GM21528 (cell line): ENCODE data around the gene CGREF1.
"Not testable (repeated sequence)": the region's sequence is repeated elsewhere in the genome, so short reads cannot be mapped to it uniquely, and the experiment has no call there.

Source experiments
- ATAC-seq: cut with Tn5 transposase; IDR thresholded peaks from one replicate; pipeline ENCODE4 v1.9.1; 2021; ENCODE audit warnings: mild to moderate bottlenecking, moderate library complexity; ENCODE audit not compliant: unreplicated experiment, low FRiP score

The CGREF1 gene

DNA sequence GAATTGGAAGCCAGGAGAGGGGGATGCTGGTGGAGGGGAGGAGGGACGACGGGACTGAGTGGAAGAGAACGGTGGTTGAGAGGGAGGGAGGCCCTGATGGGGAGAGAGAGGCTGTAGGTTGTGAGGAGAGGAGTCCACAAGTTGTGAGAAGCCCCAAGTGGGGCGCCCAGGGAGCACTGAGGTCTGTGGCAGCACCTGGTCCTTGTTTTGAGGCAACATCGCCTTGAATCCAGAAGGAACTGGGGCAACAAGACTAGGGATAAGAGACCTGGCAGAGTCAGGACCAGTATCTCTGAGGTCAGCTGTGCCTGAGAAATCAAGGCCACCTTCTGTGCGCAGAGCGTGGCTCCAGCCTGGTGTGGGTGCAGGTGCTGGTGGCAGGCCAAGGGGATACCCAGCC lies 19.2 kb upstream of the CGREF1 start:
- no peak for ATAC-seq

DNA sequence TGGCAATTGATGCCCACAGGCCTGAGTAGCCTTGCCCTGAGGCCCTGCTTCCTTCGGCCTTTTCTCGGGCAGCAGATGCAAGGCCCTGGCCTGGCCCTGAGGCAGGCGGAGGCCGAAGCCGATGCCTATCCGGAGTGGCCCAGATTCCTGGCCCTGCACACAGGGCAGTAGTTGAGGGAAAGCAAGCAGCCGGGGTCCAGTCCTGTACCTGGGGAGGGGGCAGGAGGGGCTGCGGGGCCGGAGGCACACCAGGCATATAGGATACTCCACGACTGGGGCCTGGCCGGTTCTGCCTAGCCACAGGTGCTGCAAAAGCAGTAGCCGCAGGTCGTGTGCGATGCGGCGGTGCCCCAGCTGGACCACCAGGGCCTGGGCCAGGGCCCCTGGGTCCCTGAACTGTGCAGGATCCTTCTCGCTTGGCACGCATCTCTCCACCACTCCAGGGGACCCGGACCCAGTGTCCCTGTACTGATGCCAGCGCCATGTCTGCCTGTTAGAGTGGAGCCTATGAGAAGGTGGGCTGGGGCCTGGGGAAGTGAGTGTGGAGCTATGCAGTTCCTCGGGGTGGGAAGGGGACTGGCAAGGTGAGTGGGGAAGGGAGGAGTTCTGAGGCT lies 18.5 kb upstream of the CGREF1 start:
- ATAC-seq = no peak

DNA sequence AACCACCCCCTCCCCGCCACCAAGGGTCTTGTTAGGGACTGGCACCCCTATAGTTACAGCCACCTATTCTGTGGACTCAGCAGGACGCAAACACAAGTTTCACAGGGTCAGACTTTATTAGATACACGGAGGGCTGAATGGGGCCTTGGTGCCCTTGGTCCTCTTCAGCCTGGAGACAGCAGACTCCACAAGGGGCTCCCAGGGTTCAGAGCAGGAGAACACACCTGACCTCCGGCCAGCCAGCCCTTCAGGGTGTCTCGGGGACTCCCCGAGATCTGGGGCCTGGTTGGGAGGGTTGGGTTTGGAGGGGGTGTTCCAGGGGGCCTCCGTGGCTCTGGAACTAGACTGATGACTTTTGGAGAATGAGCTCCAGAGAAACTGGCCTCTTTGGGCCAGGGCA lies 17.8 kb upstream of the CGREF1 start:
- no peak for ATAC-seq

DNA sequence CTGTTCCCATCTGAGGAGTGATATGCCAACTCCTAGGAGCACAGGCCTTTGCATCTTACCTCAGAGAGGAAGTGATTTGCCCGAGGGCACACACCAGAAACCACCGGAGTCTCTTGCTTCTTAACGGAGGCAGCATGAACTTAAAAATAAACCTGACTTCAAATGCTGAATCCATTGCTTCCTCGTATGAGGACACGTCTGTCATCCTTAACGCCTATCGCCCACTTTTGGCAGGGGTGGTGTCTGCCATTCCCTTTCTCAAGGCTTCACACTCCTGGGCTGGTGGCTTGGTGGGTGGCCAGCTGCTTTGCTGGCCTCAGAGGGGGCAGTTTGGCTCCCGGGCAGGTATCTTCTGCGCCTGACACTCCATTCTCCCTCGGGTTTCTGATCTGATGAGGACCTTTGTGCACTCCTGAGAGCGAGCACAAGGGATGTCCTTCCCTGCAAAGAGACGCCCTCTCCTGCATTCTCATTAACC lies 16.6 kb upstream of the CGREF1 start:
- ATAC-seq = no peak

DNA sequence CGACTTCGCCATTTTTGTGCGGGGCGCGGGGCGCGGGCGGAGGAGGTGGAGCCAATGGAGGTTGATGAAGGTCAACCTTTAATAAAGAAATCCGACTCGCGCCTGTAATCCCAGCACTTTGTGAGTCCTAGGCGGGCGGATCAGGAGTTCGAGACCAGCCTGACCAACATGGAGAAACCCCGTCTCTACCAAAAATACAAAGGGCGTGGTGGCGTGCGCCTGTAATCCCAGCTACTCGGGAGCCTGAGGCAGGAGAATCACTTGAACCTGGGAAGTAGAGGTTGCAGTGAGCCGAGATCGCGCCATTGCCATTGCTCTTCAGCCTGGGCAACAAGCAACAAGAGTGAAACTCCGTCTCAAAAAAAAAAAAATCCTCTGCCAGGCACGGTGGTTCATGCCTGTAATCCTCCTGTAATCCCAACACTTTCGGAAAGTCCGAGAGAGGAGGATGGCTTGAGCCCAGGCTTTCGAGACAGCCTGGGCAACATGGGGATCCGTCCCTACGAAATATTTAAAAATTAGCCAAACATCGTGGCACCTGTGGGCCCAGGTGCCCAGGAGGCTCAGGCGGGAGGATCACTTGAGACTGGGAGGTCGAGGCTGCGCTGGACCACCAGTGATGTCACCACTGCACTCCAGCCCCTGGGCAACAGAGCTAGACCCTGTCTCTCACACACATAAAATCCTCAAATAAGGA lies 16.0 kb upstream of the CGREF1 start:
- ATAC-seq = no peak

DNA sequence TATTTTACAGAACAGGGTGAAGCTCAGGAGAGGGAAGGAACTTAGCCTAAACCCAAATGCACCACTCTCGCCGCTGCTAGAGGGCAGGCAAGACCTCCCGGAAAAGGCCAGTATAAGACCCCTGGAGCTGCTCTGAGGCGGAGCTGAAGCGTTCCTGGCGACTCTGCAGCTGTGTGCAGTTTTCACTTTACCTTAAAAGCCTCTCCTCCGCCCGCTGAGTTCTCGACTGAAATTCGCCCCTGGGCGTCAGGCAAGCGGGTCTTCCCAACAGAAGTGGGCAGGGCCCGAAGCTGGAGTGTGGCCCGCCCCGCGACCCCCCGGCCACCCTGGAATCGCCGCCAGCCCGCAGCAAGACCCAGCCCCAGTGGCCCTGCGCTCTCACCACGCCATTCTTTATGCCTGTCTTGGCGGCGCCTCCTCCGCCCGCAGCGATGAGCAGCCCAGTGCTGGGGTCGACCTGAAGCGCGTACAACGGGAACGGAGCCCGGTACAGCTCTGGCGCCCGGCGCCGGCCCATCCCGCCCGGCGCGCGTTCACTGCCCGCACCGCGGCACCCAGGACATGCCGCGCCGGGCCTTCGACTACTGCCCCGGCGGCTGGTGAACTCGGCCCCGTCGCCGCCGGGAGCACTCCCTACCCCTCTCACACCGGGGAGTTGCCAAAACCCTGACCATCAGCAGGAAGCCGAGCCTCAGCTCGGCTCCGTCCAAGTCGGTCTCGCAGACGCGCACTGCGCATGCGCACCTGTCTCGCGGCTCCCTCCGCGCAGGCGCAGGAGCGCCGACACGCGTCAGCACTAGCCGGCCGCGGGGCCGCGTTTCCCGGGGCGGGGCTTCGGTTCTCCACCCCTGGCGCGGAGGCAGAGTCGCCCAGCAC lies 15.2 kb upstream of the CGREF1 start, which contains the start of gene PREB:
Gene PREB (minus strand): TSS at position 732 of the 876 bp plus-strand sequence. CDS start 215 bp downstream, at position 517.
- ATAC-seq = peak; percentile 77

DNA sequence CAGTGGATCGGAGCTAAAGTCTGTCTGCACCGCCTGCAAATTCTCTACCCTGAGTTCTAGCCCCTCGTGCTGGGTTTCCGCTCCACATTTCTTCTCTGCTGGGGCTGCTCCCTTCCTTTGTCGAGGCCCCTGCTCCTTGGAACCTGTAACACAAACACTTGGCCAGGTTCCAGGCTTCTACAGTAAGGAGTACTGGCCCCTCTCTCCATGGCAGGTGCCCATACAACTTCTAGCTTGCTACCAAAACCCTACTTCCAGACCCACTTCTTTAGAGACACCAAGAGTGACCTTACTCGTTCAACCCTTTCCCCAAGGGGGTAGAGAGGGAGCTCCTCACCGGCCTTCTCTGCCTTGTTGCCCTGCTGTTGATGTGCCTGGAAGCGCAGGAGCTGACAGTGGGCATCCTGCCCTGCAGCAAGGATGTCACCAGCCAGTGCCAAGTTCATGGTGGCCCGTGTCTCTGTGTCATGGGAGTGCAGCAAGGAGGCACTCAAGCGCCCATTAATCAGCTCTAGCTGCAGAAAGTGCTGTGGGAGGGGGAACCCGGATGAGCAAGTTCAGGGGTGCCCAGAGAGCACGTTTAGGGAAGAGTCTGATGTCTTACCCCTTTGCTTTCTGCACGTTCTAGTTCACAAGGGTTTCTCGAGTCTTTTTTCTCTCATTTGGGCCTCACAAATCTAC lies 14.4 kb upstream of the CGREF1 start:
- ATAC-seq = no peak

DNA sequence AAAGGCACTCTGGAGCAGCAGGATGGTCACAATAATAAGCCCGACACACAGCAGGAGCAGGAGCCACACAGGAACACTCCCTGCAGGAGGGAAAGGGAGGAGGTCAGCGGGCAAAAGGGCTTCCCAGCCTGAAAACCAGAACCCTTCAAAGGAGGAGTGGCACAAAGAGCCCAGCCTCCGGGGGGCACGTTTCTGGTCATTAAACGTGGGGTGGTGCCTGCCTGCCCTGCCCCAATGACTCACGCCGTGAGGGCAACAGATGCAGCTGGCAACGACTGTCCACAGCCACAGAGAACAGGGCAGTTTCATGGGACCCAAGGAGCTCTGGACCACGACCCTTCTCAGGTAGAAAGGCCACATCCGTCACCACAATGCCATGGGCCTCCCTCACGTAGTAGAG lies 12.5 kb upstream of the CGREF1 start:
- ATAC-seq = no peak

DNA sequence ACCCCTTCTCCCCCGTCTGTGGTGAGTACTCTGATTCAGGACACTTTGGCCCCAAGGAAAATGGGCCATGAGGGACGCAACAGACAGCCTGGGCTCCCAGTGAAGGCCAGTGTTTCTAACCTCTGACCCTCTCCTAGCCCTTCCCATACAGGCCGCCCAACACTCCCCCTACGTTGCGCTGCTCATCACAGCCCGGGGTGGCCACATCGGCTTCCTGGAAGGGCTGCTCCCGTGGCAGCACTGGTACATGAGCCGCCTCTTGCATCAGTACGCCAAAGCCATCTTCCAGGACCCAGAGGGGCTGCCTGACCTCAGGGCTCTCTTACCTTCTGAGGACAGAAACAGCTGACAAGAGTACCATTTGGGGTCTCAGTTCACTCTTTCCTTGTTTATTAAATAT lies 11.5 kb upstream of the CGREF1 start:
- no peak for ATAC-seq

DNA sequence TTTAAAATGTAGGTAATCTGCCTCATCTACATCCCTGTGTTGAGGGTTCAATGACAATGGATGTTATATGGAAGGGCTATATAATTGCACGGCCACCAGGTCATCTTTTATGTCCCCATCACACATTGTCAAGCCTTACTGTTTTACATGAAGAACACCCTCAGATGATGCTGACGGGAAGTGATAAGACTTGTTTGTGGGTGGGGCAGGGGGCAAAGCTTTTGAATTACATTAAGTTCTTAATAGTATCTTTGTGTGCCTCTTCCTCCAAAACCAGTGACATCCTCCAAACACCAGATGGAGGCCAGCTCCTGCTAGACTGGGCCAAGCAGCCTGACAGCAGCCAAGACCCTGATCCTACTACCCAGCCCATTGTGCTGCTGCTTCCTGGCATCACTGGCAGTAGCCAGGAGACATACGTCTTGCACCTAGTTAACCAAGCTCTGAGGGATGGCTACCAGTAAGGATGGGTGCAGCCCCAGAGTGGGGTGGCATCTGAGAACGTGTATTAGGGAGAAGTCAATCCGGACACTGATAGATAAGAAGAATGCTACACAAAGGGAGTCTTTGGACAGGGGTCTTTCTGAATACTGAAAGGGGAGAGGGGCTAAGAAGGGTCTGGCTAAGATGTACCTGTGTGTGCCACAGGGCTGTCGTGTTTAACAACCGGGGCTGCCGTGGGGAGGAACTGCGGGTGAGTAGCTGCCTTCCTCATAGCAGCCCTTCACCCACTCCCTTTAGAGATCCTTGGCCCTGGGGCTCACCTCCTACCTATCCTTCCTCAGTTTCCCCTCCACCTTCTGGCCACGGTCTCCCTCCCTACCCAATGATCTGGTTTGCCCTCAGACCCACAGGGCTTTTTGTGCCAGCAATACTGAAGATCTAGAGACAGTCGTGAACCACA lies 10.0 kb upstream of the CGREF1 start:
- no peak for ATAC-seq

DNA sequence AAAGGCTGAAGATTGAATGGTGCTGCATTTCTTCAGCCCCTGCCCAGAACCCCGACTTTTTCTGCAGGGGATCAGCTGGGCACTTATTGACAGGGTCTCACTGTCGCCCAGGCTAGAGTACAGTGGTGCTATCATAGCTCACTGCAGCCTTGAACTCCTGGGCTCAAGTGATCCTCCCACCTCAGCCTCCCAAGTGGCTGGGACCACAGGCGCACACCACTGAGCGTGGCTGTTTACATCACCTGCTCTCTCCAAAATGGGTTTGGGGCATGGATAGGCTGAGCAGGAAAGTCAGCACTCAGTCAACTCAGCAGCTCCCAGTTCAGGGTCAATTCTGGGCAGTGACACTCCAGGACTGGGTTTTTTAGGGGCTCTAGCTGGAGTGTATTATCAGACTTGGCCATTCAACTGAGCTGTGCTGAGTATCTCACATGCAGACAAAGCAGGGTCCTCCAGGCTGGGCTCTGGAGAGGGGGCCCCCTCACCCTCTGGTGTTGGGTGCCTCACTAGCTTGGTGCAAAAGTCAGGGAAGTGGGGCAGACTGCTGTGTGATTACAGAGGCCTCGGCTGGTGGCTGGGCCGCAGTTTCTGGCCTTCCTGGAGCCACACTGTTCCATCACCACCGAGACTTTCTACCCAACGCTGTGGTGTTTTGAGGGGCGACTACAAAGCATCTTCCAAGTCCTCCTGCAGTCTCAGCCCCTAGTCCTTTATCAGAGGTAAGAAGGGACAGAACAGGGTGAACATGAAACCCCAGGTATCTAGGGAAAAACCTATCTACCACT lies 9.1 kb upstream of the CGREF1 start:
- no peak for ATAC-seq

DNA sequence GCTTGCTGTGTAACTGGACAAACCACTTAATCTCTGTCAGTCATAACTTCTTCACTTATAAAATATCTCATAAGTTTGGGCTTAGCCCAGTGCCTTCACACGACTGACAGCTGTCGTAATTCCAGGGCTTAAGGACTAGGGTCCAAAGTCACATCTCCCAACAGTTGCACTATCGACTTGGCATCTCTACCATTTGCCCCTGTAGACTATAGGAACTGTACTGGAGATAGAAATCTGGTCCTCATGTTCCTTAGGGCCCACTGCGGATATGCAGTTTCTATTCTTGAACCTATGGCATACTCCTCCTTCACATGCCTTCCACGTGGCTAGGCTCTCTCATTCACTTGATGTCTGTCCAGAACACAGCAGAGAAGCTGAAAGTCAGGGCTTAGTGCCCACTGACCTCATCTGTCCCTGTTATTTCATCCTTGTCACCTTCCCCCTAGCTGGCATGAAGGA lies 7.4 kb upstream of the CGREF1 start:
- no peak for ATAC-seq

DNA sequence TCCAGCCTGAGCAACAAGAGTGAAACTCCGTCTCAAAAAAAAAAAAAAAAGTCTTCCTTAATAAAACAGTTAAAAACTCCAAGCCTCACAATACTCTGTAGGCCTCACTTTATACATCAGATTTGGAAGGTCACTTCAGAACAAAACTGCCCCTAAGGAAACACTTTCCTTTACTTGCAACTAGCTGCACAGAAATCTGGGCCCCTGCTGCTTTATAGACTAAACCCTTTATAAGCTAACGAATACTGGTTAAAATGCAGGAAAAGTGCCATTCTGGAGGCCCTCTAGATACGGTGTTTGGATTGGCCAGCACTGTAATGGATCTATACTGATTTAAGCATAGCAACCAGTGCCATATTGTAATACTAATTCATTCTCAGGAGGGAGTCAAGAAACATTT lies 6.2 kb upstream of the CGREF1 start:
- no peak for ATAC-seq

DNA sequence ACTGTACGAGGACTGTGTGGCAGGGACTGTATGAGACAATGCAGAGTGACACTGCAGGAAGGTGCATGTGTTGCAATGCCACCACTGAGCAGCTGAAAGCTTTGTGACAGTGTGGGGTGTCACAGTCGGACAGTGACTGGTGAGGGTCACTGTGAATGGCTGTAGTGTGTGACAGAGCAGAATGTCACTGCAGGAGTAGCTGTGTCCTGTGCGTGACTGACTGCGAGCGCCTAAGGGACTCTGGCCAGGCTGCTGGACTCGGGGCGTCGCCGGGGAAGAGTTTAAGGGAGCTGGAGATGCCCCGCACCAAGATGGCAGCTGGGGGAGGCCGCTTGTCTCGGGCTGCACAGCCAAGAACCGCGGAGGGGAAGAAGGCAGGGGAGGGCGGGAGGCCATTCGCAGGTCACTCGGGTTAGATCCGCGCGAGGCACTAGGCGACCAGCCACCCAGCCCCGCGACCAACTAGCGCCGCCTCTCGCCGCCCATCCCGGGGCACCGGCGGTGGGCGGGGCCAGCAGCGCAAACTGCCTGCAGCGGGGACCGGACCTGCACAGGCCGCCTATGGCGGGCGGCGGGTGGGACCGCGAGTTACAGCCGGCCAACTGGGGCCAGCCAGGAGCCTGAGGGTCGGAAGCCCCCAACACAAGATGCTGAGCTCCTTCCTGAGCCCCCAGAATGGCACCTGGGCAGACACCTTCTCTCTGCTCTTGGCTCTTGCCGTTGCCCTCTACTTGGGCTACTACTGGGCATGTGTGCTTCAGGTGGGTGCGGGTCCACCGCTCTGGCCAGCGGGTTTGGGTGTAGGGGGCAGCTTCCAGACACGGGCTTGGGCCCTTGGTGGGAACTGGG lies 4.6 kb upstream of the CGREF1 start, which contains the start of gene ABHD1:
Gene ABHD1 (plus strand): TSS at position 514 of the 849 bp plus-strand sequence. CDS start 134 bp downstream, at position 648.
- ATAC-seq = no peak

DNA sequence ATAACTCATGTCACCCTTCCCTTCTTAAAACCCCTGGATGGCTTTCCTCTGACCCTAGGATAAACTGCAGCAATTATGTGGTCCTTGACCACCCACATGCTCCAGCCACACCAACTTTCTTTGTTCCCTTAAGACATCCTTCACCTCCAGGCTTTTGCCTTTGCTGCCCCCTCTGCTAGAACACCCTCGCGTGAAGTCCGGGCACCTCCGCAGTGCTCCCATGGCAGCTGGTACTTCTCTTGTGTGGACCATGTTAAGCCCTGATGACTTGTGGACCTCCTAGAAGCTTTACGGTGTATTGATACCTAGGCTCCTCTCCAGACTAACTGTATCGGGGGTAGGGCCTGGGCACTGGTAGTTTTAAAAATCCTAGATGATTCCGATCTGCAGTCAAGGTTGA lies 3.9 kb upstream of the CGREF1 start:
- ATAC-seq = no peak

DNA sequence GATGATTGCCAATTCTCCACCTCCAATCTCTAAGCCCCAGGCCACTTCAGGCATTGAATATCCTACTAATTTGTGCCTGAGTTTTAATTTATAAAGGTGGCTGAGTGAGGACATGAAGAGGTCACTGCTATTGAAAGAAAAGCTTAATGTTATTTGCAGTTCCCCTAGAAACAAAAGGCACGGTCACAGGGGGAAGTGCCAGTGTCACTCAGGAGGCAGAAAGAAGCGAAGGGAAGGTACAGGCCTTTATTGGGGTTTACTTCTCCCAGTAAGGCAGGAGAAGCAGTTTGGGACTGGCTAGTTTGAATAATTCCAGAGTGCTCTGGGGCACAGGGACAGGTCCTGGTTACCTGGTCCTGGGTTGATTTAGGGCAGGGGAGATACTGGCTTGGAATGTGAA lies 3.0 kb upstream of the CGREF1 start:
- ATAC-seq = no peak

DNA sequence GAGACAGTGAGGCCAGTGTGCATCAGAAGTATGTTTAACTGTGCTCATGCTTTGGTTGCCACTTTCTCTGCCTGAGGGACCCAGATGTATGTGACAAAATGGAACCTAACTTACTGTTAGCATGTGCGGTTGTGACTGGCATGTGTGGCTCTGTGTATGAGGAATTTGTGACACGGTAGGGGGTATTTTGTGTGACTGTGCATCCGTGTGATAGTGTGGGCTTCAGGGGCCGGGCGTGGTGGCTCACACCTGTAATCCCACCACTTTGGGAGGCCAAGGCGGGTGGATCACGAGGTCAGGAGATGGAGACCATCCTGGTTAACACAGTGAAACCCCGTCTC lies 372 bp upstream of the CGREF1 start:
- not testable (repeated sequence) for ATAC-seq

DNA sequence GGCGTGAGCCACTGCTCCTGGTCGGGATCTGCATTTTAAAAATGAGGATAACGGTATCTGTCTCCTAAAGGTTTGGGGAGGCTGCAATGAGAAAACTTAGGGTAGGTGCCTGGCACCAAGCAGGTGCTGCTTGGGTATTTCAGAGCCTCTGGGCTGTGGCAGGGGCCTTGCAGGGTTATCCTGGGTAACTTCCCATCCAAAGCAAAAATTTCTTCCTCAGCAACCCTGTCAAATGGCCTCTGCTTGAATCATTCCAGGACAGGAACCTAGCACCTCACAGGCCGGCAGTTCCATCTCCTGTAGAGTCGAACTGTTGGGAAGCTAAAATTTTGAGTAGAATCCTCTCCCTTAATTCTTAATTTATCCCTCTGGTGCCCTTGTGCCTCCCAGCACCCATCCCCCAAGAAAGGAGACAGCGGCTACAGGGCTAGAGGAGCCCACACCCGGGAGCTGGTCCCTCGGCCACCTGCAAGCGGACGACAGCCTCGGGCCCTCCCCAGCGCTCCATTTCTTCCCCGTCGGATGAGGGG lies 868 bp downstream of the CGREF1 start:
- ATAC-seq = no peak
